HG03571 (cell line): ENCODE data around the gene PIGO.

Source experiments
- ATAC-seq: cut with Tn5 transposase; IDR thresholded peaks from one replicate; pipeline ENCODE4 v1.9.1; 2021; ENCODE audit not compliant: unreplicated experiment

PIGO gene

GRCh38 chr9:35096035-35096849 lies at the start of gene PIGO:
Gene PIGO (minus strand): TSS chr9:35096591. CDS start chr9:35095565, 1,026 bp downstream.
- ATAC-seq, result peak; percentile 79

- ATAC-seq, result no peak
Measured at GRCh38 chr9:35142037-35142436, 45.6 kb upstream of the PIGO start.

- no peak for ATAC-seq
Measured at GRCh38 chr9:35140093-35140492, 43.7 kb upstream of the PIGO start.

GRCh38 chr9:35136866-35137265 lies 40.5 kb upstream of the PIGO start:
- ATAC-seq, result no peak

GRCh38 chr9:35135988-35136387 lies 39.6 kb upstream of the PIGO start:
- no peak for ATAC-seq

- no peak for ATAC-seq
Measured at GRCh38 chr9:35134920-35135319, 38.5 kb upstream of the PIGO start.

- peak; percentile 47 for ATAC-seq
Measured at GRCh38 chr9:35116898-35117551, 20.6 kb upstream of the PIGO start.

- ATAC-seq, result no peak
Measured at GRCh38 chr9:35116539-35116897, 20.1 kb upstream of the PIGO start.

GRCh38 chr9:35115680-35116538 lies 19.5 kb upstream of the PIGO start, which contains the start of gene ATOSB:
Gene ATOSB (minus strand): TSS chr9:35115862. CDS start chr9:35108274, 7,588 bp downstream.
- peak; percentile 50 for ATAC-seq

GRCh38 chr9:35114840-35115628 lies 18.6 kb upstream of the PIGO start:
- no peak for ATAC-seq

GRCh38 chr9:35114113-35114839 lies 17.9 kb upstream of the PIGO start:
- no peak for ATAC-seq

GRCh38 chr9:35112257-35113020 lies 16.0 kb upstream of the PIGO start:
- no peak for ATAC-seq

- peak; percentile 62 for ATAC-seq
Measured at GRCh38 chr9:35111001-35111933, 14.9 kb upstream of the PIGO start.

GRCh38 chr9:35110327-35110761 lies 14.0 kb upstream of the PIGO start:
- no peak for ATAC-seq

GRCh38 chr9:35108946-35109575 lies 12.7 kb upstream of the PIGO start:
- ATAC-seq, result no peak

- ATAC-seq, result no peak
Measured at GRCh38 chr9:35108461-35108860, 12.1 kb upstream of the PIGO start.
